HG03025 (cell line): ENCODE results near the gene EPHA4.

Experiments used
- ATAC-seq: cut with Tn5 transposase; IDR thresholded peaks from one replicate; pipeline ENCODE4 v1.9.1; 2021; ENCODE audit warnings: mild to moderate bottlenecking, moderate library complexity; ENCODE audit not compliant: unreplicated experiment, low FRiP score

EPHA4 gene

GRCh38 chr2:221420245-221420644, 151.9 kb downstream of the EPHA4 start:
- ATAC-seq, result no peak

- no peak for ATAC-seq
These were observed 156.3 kb downstream of the EPHA4 start for GRCh38 chr2:221415789-221416188.

- ATAC-seq, result no peak
These were observed 159.1 kb downstream of the EPHA4 start for GRCh38 chr2:221412978-221413377.

GRCh38 chr2:221410487-221410886, 161.6 kb downstream of the EPHA4 start:
- no peak for ATAC-seq

- ATAC-seq, result no peak
These were observed 164.3 kb downstream of the EPHA4 start for GRCh38 chr2:221407765-221408164.

- no peak for ATAC-seq
These were observed 166.6 kb downstream of the EPHA4 start for GRCh38 chr2:221405521-221405920.

- ATAC-seq, result no peak
These were observed 170.0 kb downstream of the EPHA4 start for GRCh38 chr2:221402072-221402471.

- no peak for ATAC-seq
These were observed 171.7 kb downstream of the EPHA4 start for GRCh38 chr2:221400411-221400810.

GRCh38 chr2:221399183-221399582, 172.9 kb downstream of the EPHA4 start:
- no peak for ATAC-seq

- no peak for ATAC-seq
These were observed 174.9 kb downstream of the EPHA4 start for GRCh38 chr2:221397187-221397586.

GRCh38 chr2:221392228-221392881, 179.7 kb downstream of the EPHA4 start:
- no peak for ATAC-seq

- no peak for ATAC-seq
These were observed 181.2 kb downstream of the EPHA4 start for GRCh38 chr2:221390878-221391277.

- no peak for ATAC-seq
These were observed 182.2 kb downstream of the EPHA4 start for GRCh38 chr2:221389904-221390303.

- no peak for ATAC-seq
These were observed 182.7 kb downstream of the EPHA4 start for GRCh38 chr2:221389421-221389820.

- ATAC-seq, result no peak
These were observed 183.2 kb downstream of the EPHA4 start for GRCh38 chr2:221388891-221389290.

- ATAC-seq, result no peak
These were observed 186.4 kb downstream of the EPHA4 start for GRCh38 chr2:221385716-221386115.

- ATAC-seq, result no peak
These were observed 190.1 kb downstream of the EPHA4 start for GRCh38 chr2:221381928-221382488.

GRCh38 chr2:221380686-221381085, 191.4 kb downstream of the EPHA4 start:
- no peak for ATAC-seq

GRCh38 chr2:221380062-221380461, 192.0 kb downstream of the EPHA4 start:
- no peak for ATAC-seq

GRCh38 chr2:221377597-221377996, 194.5 kb downstream of the EPHA4 start:
- ATAC-seq, result no peak

GRCh38 chr2:221377066-221377465, 195.0 kb downstream of the EPHA4 start:
- no peak for ATAC-seq

- no peak for ATAC-seq
These were observed 197.9 kb downstream of the EPHA4 start for GRCh38 chr2:221374234-221374633.
